ENCODE measurements around the gene U2AF2. TPM values are rescaled to one million over a fixed set of nuclear protein-coding genes. Genes with fewer than 3 reads are reported as not detected.

The U2AF2 gene
- polyA plus RNA-seq, 2 of the 4 experiments (the other 2 are of a cell fraction): 157 to 302 TPM

DNA sequence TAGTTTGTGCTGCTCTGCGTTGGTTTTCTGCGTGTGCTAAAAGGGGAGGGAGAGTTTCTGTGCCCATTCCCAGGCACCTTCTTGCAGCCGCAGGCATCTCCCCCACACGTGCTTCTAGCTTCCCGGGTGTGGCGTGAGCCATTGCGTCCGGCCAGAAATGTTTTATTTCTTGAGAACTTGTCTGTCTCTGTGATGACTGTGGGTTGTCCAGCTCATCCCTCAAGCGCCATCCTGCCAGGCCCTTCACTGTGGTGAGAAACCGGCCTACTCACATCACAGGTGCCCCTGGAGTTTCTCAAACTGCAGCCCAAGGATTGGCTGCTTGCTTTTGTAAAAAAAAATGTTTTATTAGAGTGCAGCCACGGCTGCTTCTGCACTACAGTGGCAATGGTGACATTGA lies 44.4 kb downstream of the U2AF2 start (continued):
- no peak for TF ChIP-seq ZSCAN20 (CRISPR knock-in tag; IDR thresholded peaks at IDR 0.05)

DNA sequence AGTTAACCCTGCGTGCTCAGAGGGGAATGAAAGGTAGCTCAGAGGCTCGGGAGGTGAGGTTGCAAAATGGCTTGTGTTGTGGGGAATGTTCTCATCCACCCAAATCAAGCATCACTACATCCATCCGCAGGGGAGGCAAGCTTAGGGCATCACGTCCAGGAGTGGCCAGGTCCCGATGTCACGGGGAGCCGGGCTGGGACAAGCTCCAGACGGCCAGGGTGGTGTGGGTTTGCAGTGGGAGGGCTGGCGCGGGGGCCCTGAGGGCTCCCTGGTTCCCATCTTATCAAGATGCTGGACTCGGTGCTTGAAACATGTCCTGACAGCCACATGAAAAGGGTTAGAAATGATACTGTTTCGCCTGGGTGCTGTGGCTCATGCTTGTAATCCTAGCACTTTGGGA lies 46.0 kb downstream of the U2AF2 start:
- TF ChIP-seq ZC3H11A (IDR thresholded peaks at IDR 0.05) (no peak), RNF2 (IDR thresholded peaks at IDR 0.05; ENCODE audit: borderline replicate concordance, low read depth) (no peak), HOXB5 (CRISPR knock-in tag; IDR thresholded peaks at IDR 0.05) (no peak), HOXA7 (CRISPR knock-in tag; IDR thresholded peaks at IDR 0.05) (no peak), CHD4 (IDR thresholded peaks at IDR 0.05; ENCODE audit: borderline replicate concordance) (no peak), POLR2A (IDR thresholded peaks at IDR 0.05; ENCODE audit: low read length) (no peak), FOXS1 (CRISPR knock-in tag; IDR thresholded peaks at IDR 0.05) (no peak), RCOR1 (IDR thresholded peaks at IDR 0.05; ENCODE audit: low read depth, low read length) (no peak), BHLHE40 (IDR thresholded peaks at IDR 0.05; ENCODE audit: low read depth, low read length) (no peak), RARB (CRISPR knock-in tag; IDR thresholded peaks at IDR 0.05) (no peak), CBX8 (IDR thresholded peaks at IDR 0.05) (no peak), EHMT2 (IDR thresholded peaks at IDR 0.05; ENCODE audit: low read depth) (no peak), ZNF302 (CRISPR knock-in tag; IDR thresholded peaks at IDR 0.05) (no peak), PHF8 (IDR thresholded peaks at IDR 0.05; ENCODE audit: borderline replicate concordance, low read depth) (no peak), CEBPB (IDR thresholded peaks at IDR 0.05) (no peak), JUNB (IDR thresholded peaks at IDR 0.05) (no peak), HMGXB4 (CRISPR knock-in tag; IDR thresholded peaks at IDR 0.05; ENCODE audit: borderline replicate concordance) (no peak)
- ChIA-PET POLR2A (no interaction called here), CTCF (interaction anchor here (1.3 kb wide), 1 partner anchor 29 kb away, joined by 5 read pairs; no protein-coding TSS in a partner anchor)
- H3K4me2 ChIP-seq: no peak overlapping the region
- DNase-seq (ENCODE audit: low read depth in 1 of 2, low spot score in 1 of 2) (no peak), FAIRE-seq (no peak), ATAC-seq (no peak)
- no peak overlapping the region for H3K4me3 ChIP-seq
- no peak overlapping the region for H3K27ac ChIP-seq
- 92% methylated on average over 12 of the region's 12 CpGs for WGBS (ENCODE audit: missing lambda C conversion rate)
- peaks cover 24% of the 10 kb centered on the region for H3K9me3 ChIP-seq
- H3K4me1 ChIP-seq: no peaks in the 10 kb centered on the region

GRCh38 chr19:55702131-55702627 lies 47.3 kb downstream of the U2AF2 start:
- ChIA-PET POLR2A (no interaction called here), CTCF (interaction anchor here (0.6 to 2.6 kb wide), 2 partner anchors 14 to 235 kb away, joined by 3 to 7 read pairs; no protein-coding TSS in a partner anchor)
- no peak for ATAC-seq
- TF ChIP-seq CEBPB (IDR thresholded peaks at IDR 0.05): no peak
- TF ChIP-seq, protein P1, sequence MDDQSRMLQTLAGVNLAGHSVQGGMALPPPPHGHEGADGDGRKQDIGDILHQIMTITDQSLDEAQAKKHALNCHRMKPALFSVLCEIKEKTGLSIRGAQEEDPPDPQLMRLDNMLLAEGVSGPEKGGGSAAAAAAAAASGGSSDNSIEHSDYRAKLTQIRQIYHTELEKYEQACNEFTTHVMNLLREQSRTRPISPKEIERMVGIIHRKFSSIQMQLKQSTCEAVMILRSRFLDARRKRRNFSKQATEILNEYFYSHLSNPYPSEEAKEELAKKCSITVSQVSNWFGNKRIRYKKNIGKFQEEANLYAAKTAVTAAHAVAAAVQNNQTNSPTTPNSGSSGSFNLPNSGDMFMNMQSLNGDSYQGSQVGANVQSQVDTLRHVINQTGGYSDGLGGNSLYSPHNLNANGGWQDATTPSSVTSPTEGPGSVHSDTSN (IDR thresholded peaks at IDR 0.05): no peak
- TF ChIP-seq FOSB (CRISPR knock-in tag; IDR thresholded peaks at IDR 0.05): no peak
- no peak for TF ChIP-seq ZSCAN20 (CRISPR knock-in tag; IDR thresholded peaks at IDR 0.05)
- TF ChIP-seq, protein P2, sequence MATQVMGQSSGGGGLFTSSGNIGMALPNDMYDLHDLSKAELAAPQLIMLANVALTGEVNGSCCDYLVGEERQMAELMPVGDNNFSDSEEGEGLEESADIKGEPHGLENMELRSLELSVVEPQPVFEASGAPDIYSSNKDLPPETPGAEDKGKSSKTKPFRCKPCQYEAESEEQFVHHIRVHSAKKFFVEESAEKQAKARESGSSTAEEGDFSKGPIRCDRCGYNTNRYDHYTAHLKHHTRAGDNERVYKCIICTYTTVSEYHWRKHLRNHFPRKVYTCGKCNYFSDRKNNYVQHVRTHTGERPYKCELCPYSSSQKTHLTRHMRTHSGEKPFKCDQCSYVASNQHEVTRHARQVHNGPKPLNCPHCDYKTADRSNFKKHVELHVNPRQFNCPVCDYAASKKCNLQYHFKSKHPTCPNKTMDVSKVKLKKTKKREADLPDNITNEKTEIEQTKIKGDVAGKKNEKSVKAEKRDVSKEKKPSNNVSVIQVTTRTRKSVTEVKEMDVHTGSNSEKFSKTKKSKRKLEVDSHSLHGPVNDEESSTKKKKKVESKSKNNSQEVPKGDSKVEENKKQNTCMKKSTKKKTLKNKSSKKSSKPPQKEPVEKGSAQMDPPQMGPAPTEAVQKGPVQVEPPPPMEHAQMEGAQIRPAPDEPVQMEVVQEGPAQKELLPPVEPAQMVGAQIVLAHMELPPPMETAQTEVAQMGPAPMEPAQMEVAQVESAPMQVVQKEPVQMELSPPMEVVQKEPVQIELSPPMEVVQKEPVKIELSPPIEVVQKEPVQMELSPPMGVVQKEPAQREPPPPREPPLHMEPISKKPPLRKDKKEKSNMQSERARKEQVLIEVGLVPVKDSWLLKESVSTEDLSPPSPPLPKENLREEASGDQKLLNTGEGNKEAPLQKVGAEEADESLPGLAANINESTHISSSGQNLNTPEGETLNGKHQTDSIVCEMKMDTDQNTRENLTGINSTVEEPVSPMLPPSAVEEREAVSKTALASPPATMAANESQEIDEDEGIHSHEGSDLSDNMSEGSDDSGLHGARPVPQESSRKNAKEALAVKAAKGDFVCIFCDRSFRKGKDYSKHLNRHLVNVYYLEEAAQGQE (IDR thresholded peaks at IDR 0.05): no peak
- no peak for TF ChIP-seq SREBF2 (IDR thresholded peaks at IDR 0.05)
- no peak for TF ChIP-seq MYC (IDR thresholded peaks at IDR 0.05; ENCODE audit: borderline replicate concordance, low read length)
- no peak for TF ChIP-seq RFX5 (IDR thresholded peaks at IDR 0.05)
- no peak for TF ChIP-seq BHLHE40 (IDR thresholded peaks at IDR 0.05; ENCODE audit: low read depth, low read length)
- no peak for TF ChIP-seq EHF (CRISPR knock-in tag; IDR thresholded peaks at IDR 0.05)
- TF ChIP-seq KDM5A (IDR thresholded peaks at IDR 0.05): no peak
- TF ChIP-seq HOXB13 (CRISPR knock-in tag; IDR thresholded peaks at IDR 0.05; ENCODE audit: low read depth): no peak
- TF ChIP-seq TFCP2L1 (CRISPR knock-in tag; IDR thresholded peaks at IDR 0.05): no peak
- 93% methylated on average over 13 of the region's 13 CpGs for WGBS (ENCODE audit: missing lambda C conversion rate)
- Histone ChIP-seq H3K4me3 (no peak overlapping the region), H3K27ac (no peak overlapping the region), H3K9me3 (peaks cover 33% of the 10 kb centered on the region), H3K4me2 (no peak overlapping the region), H3K4me1 (no peaks in the 10 kb centered on the region)
- FAIRE-seq: no peak
- no peak for DNase-seq (ENCODE audit: low read depth in 1 of 2, low spot score in 1 of 2)
